DMS153 (cell line): Measurements from ENCODE around the gene ZGPAT.
"Not testable (repeated sequence)": the region's sequence is repeated elsewhere in the genome, so short reads cannot be mapped to it uniquely, and the experiment has no call there.

Experiments used
- DNase-seq: peaks from one replicate; lab custom pipeline; 2025; lab: John Stamatoyannopoulos, UW

Gene ZGPAT

GRCh38 chr20:63707558-63708300, at the start of gene ZGPAT, which contains the start of gene ARFRP1:
TSS of gene ZGPAT (plus strand) at chr20:63708039. CDS start at chr20:63708581, 542 bp downstream.
TSS of gene ARFRP1 (minus strand) at chr20:63707976. CDS start at chr20:63707091, 885 bp downstream.
- peak; percentile 61 for DNase-seq

DNA sequence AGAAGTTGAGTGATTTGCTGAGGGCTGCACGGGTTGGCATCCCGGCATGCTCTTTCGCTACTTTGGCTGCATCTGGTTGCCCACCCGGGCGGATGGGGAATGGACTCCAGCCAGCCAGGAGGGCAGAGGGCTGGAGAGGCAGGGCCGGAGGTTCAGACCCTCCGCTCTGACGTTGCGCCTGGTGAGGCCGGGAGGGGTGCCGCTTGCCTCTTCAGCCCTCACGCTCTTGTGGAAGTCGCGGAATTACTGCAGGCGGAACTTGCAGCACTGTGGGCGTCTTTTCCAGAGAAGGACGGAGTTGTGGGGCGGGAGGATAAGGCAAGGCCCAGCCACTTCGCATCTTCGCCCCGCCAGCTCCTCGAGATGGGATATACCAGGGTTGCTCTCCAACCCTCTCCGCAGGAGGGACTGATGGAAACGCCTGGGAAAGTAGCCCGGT, 49.1 kb upstream of the ZGPAT start:
- DNase-seq: no peak

DNA sequence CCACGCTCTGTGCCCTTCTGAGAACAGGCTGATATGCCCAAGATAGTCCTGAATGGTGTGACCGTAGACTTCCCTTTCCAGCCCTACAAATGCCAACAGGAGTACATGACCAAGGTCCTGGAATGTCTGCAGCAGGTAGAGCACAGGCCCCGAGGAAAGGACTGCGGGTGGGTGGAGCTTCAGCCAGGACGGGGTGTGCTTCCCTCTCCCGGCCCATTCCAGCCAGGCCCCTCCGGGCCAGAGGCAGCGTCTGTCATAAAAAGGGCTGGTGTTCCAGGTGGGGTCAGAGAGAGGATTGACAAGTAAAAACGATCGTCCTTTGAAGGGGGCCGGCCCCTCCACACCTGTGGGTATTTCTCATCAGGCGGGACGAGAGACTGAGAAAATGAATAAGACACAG, 48.5 kb upstream of the ZGPAT start:
- DNase-seq: no peak

- not testable (repeated sequence) for DNase-seq
Observed at GRCh38 chr20:63660174-63660573, 47.7 kb upstream of the ZGPAT start.

GRCh38 chr20:63660622-63661021, 47.2 kb upstream of the ZGPAT start:
- DNase-seq: no peak

DNA sequence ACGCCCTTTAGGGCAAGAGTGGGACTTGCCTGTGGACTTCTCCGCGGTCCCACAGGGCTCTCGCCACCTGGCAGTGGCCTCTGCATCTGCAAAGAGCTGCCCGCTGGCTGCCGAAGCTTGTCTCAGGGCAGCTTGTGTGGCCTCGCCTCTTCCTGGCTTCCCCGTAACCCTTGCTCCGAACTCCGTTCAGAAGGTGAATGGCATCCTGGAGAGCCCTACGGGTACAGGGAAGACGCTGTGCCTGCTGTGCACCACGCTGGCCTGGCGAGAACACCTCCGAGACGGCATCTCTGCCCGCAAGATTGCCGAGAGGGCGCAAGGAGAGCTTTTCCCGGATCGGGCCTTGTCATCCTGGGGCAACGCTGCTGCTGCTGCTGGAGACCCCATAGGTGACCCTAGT, 46.7 kb upstream of the ZGPAT start:
- no peak for DNase-seq

DNA sequence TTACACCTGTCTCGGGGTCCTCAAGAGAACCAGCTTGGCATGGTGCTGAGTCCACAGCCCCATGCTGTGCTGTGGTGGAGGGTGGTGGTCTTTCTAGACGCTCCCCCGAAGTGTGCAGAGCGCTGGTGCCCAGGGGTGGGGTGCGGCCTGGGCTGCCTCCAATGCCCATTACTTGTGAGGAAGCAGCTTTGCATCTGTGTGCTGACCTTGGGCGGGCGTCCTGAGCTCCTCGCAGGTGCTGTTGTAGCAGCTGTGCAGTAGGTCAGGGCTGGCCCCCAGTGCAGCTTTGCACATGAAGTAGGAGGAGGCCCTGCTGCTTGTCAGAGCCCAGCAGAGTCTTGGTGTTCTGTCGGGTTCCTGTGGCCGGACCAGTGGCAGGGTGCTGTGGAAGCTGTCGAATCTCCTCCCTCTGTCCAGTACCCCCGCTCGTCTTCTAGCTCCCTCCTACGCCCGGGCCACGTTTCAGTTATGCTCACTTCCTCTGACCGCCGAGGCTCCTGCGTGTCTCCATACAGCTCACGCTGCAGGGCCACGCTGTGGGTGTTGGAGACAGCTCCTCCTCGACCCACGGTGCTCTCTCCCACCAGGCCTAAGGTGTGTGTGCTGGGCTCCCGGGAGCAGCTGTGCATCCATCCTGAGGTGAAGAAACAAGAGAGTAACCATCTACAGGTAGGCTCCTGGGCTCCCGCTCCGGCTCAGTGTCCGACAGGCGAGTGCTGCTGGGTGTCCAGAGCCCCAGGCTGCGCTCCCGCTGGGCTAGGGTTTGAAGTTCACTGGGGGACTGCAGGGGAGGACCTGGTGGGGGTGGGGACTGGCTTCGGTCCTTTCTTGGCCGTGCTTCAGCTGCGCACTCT, 45.7 kb upstream of the ZGPAT start:
- DNase-seq: no peak

DNA sequence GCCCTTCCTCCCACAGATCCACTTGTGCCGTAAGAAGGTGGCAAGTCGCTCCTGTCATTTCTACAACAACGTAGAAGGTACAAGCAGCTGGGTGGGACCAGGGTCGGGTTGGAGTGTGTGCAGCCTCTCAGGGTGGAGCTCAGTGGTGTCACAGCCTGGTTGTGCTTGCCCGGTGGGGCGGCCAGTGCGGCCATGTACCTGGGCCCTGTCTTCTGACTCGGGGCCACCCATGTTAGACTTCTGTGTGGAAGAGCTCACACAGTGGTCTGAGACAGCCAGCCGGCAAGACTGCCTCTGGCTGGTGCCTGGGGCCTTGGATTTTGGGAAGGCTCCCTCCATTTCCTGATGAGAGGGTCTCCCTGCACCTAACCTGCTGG, 45.0 kb upstream of the ZGPAT start:
- DNase-seq: no peak

- DNase-seq: no peak
Observed at GRCh38 chr20:63663332-63664066, 44.3 kb upstream of the ZGPAT start.

- no peak for DNase-seq
Observed at GRCh38 chr20:63664143-63664851, 43.5 kb upstream of the ZGPAT start.

DNA sequence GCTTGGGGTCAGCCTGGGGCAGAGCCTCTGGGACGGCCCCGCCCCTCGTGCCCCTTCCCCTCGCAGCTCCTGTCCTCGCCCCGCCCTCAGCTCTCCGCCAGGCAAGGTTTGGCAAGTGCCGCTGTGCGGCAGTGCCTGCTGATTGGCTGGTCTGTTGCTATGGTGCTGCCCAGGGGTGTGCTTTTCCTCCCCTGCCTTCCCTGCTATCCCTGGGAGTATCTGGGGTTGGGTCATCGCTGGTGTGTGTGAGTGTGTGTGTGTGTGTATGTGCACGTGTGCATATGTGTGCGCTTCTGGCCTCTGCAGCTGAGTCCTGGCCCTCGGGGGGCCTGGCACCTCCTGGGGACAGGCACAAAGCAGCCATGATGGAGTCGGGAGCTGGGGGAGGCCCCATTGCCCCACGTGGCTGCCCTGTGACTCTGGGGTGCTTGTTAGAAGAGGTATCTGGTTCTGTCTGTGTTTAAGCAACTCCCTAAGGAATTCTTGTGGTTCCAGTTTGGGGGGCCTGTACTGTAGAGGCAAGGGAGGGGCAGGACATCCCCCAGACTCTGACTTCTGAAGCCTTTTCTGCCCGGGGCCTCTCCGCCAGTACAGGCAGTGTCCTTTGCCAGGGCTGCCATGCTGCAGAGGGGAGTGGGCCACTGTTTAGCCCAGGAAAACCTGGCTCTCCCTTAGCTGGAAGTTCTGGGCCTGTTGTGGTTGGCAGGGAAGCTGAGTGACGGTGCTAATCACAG, 42.8 kb upstream of the ZGPAT start:
- no peak for DNase-seq

GRCh38 chr20:63665708-63666107, 42.1 kb upstream of the ZGPAT start:
- DNase-seq: no peak

DNA sequence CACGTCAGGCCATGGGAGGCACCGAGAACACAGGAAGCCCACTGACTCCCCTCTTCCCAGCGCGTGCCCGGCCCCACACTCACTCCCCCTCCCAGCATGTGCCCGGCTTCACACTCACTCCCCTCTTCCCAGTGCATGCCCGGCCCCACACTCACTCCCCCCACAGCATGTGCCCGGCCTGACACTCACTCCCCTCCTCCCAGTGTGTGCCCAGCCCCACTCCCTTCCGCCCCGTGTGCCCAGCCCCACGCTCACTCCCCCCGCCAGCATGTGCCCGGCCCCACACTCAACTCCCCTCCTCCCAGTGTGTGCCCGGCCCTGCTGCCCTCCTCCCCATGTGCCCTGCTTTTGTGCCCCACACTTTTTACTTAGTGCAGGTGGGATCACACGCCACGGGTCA, 40.0 kb upstream of the ZGPAT start:
- DNase-seq: no peak

- no peak for DNase-seq
Observed at GRCh38 chr20:63668351-63668750, 39.5 kb upstream of the ZGPAT start.

GRCh38 chr20:63671695-63672094, 36.1 kb upstream of the ZGPAT start:
- DNase-seq: not testable (repeated sequence)

- no peak for DNase-seq
Observed at GRCh38 chr20:63672666-63673065, 35.2 kb upstream of the ZGPAT start.

- no peak for DNase-seq
Observed at GRCh38 chr20:63673951-63674350, 33.9 kb upstream of the ZGPAT start.

GRCh38 chr20:63675681-63676368, 32.0 kb upstream of the ZGPAT start:
- no peak for DNase-seq

- DNase-seq: no peak
Observed at GRCh38 chr20:63678071-63678470, 29.8 kb upstream of the ZGPAT start.

DNA sequence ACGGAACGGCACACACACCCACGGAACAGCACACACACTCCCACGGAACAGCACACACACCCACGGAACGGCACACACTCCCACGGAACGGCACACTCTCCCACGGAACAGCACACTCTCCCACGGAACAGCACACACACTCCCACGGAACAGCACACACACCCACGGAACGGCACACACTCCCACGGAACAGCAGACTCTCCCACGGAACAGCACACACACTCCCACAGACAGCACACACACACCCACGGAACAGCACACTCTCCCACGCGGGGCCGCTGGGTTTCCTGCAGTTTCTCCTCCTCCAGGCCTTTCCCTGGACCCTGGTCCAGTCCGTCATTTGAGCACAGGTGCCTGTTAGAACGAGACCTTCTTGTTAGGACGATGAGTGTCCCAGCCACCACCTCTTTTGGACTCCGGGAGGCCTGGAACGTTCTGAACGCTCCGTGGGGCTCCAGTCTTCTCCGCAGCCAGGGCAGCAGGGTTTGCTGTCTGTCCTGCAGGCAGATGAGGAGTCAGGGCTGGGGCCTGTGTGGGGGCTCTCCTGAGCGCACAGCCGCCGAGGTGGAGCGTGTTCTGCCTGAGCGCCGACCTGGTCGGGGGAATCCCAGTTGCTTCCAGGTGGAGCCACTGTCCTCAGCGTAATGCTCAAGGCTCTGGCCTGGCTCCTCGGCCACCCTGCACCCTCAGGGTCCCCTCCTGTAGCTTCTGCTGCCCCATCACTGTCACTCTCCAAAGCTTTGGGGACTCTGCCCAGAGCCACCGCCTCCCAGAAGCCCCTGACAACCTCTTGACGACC, 29.0 kb upstream of the ZGPAT start:
- DNase-seq: no peak
